Urinary bladder (tissue), 4 donors: ENCODE results near the gene ERH. TPM values are rescaled to one million over a fixed set of nuclear protein-coding genes. Genes with fewer than 3 reads are reported as not detected.

Source experiments
- DNase-seq: peaks from one replicate; pipeline ENCODE4 v3.0.0-alpha.2; 2015; ENCODE audit errors: extremely low spot score
- H3K27ac ChIP-seq: one replicate; pipeline ENCODE4 v1.5.1; 2013; ENCODE audit warnings: low read depth, mild to moderate bottlenecking, moderate library complexity
- H3K36me3 ChIP-seq: one replicate; pipeline ENCODE4 v1.6.1; 2013; ENCODE audit warnings: mild to moderate bottlenecking, moderate library complexity; ENCODE audit not compliant: insufficient read depth
- H3K4me1 ChIP-seq: one replicate; pipeline ENCODE4 v1.6.1; 2013; ENCODE audit warnings: mild to moderate bottlenecking, moderate library complexity; ENCODE audit not compliant: insufficient read depth
- H3K4me3 ChIP-seq: one replicate; pipeline ENCODE4 v1.5.1; 2013; ENCODE audit warnings: low read depth, low read length
- WGBS: extraction: QIAGEN DNeasy Blood & Tissue Kit; methylation state at CpG from one replicate; pipeline ENCODE4 v1.1.7; 2013; 5-methylcytosine and 5-hydroxymethylcytosine counted together
- polyA plus RNA-seq: library from polyadenylated mRNA; stranded (reverse); fragments of 200-250 nt; gene quantifications from one replicate; pipeline ENCODE4 v1.2.3, GENCODE V29; 2013
- total RNA-seq: library from RNA; depleted of rRNA; stranded (reverse); fragments of >200 nt; gene quantifications from one replicate; pipeline ENCODE4 v1.2.3, GENCODE V29; 2014
- donor health status: healthy with polysubstance abuse.
- donor health status: healthy.

ERH gene
- total and polyA plus RNA-seq, 2 donors, result 131 to 135 TPM

GRCh38 chr14:69358233-69358963, 39.7 kb downstream of the ERH start:
- no peaks in the 10 kb centered on the region for H3K36me3 ChIP-seq
- 78% methylated on average over 12 of the region's 12 CpGs for WGBS

GRCh38 chr14:69357544-69358200, 40.4 kb downstream of the ERH start:
- no peaks in the 10 kb centered on the region for H3K4me1 ChIP-seq
- 82% methylated on average over 7 of the region's 7 CpGs for WGBS
- no peak overlapping the region for H3K4me3 ChIP-seq
- no peak overlapping the region for H3K27ac ChIP-seq
- DNase-seq, result no peak
- no peaks in the 10 kb centered on the region for H3K36me3 ChIP-seq

More at GRCh38 chr14:69358233-69358963, 39.7 kb downstream of the ERH start:
- Histone ChIP-seq H3K4me1 (no peaks in the 10 kb centered on the region), H3K27ac (no peak overlapping the region), H3K4me3 (no peak overlapping the region)
- no peak for DNase-seq

GRCh38 chr14:69356903-69357543, 41.1 kb downstream of the ERH start:
- Histone ChIP-seq H3K27ac (no peak overlapping the region), H3K4me3 (no peak overlapping the region), H3K36me3 (no peaks in the 10 kb centered on the region), H3K4me1 (no peaks in the 10 kb centered on the region)
- DNase-seq, result no peak
- 78% methylated on average over 7 of the region's 7 CpGs for WGBS

GRCh38 chr14:69355607-69356281, 42.4 kb downstream of the ERH start:
- Histone ChIP-seq H3K27ac (peak overlapping the region; percentile 46), H3K4me1 (no peaks in the 10 kb centered on the region), H3K36me3 (no peaks in the 10 kb centered on the region), H3K4me3 (no peak overlapping the region)
- WGBS, result 21% methylated on average over 6 of the region's 6 CpGs
- DNase-seq, result no peak

- 80% methylated on average over 6 of the region's 6 CpGs for WGBS
- no peak for DNase-seq
- H3K4me1 ChIP-seq, result no peaks in the 10 kb centered on the region
- no peak overlapping the region for H3K4me3 ChIP-seq
- no peaks in the 10 kb centered on the region for H3K36me3 ChIP-seq
- H3K27ac ChIP-seq, result peak overlapping the region; percentile 46
Measured at GRCh38 chr14:69355154-69355597, 42.9 kb downstream of the ERH start.

- Histone ChIP-seq H3K27ac (no peak overlapping the region), H3K4me1 (no peaks in the 10 kb centered on the region), H3K4me3 (no peak overlapping the region), H3K36me3 (no peaks in the 10 kb centered on the region)
- WGBS, result 79% methylated on average over 11 of the region's 11 CpGs
- no peak for DNase-seq
Measured at GRCh38 chr14:69354383-69355153, 43.5 kb downstream of the ERH start.

- no peaks in the 10 kb centered on the region for H3K4me1 ChIP-seq
- WGBS, result 96% methylated on average over 3 of the region's 3 CpGs
- H3K27ac ChIP-seq, result no peak overlapping the region
- H3K36me3 ChIP-seq, result no peaks in the 10 kb centered on the region
- H3K4me3 ChIP-seq, result no peak overlapping the region
- no peak for DNase-seq
Measured at GRCh38 chr14:69353168-69353567, 44.9 kb downstream of the ERH start.

GRCh38 chr14:69351911-69352310, 46.2 kb downstream of the ERH start:
- H3K4me1 ChIP-seq, result no peaks in the 10 kb centered on the region
- H3K4me3 ChIP-seq, result no peak overlapping the region
- H3K27ac ChIP-seq, result no peak overlapping the region
- DNase-seq, result no peak
- WGBS, result 85% methylated on average over 5 of the region's 5 CpGs
- H3K36me3 ChIP-seq, result no peaks in the 10 kb centered on the region

- no peak for DNase-seq
- Histone ChIP-seq H3K4me3 (no peak overlapping the region), H3K36me3 (no peaks in the 10 kb centered on the region), H3K27ac (no peak overlapping the region), H3K4me1 (no peaks in the 10 kb centered on the region)
- 71% methylated on average over 3 of the region's 3 CpGs for WGBS
Measured at GRCh38 chr14:69351385-69351784, 46.7 kb downstream of the ERH start.

- Histone ChIP-seq H3K36me3 (no peaks in the 10 kb centered on the region), H3K4me1 (no peaks in the 10 kb centered on the region), H3K27ac (no peak overlapping the region), H3K4me3 (no peak overlapping the region)
- DNase-seq, result no peak
- 87% methylated on average over 5 of the region's 5 CpGs for WGBS
Measured at GRCh38 chr14:69350892-69351291, 47.2 kb downstream of the ERH start.

GRCh38 chr14:69349091-69349777, 48.9 kb downstream of the ERH start:
- no peak overlapping the region for H3K27ac ChIP-seq
- no peaks in the 10 kb centered on the region for H3K4me1 ChIP-seq
- H3K36me3 ChIP-seq, result no peaks in the 10 kb centered on the region
- H3K4me3 ChIP-seq, result no peak overlapping the region
- WGBS, result 86% methylated on average over 11 of the region's 11 CpGs
- DNase-seq, result no peak

GRCh38 chr14:69346710-69347109, 51.4 kb downstream of the ERH start:
- 34% methylated on average over 9 of the region's 9 CpGs for WGBS
- H3K36me3 ChIP-seq, result no peaks in the 10 kb centered on the region
- no peak overlapping the region for H3K4me3 ChIP-seq
- no peaks in the 10 kb centered on the region for H3K4me1 ChIP-seq
- no peak for DNase-seq
- no peak overlapping the region for H3K27ac ChIP-seq
